H1 (cell line): Measurements from ENCODE around the gene PFKP. TPM values are rescaled to one million over a fixed set of nuclear protein-coding genes. Genes with fewer than 3 reads are reported as not detected.

Experiments
- CHD1 ChIP-seq: IDR thresholded peaks from 2 replicates; pipeline ENCODE4 v1.6.1; 2012; ENCODE audit warnings: low read depth, low read length, improper control_type of control experiment
- CREB1 ChIP-seq: IDR thresholded peaks from 2 replicates; pipeline ENCODE4 v1.6.1; 2012; ENCODE audit warnings: inconsistent platforms
- FOSL1 ChIP-seq: IDR thresholded peaks from 2 replicates; pipeline ENCODE4 v1.6.1; 2011; ENCODE audit warnings: mild to moderate bottlenecking, low read depth, low read length, moderate library complexity; ENCODE audit not compliant: insufficient read depth
- JUN ChIP-seq: IDR thresholded peaks from 2 replicates; pipeline ENCODE4 v1.6.1; 2011; ENCODE audit warnings: low read depth, mild to moderate bottlenecking, improper control_type of control experiment, low read length
- KDM5A ChIP-seq: fragments of 200-600 bp; IDR thresholded peaks from 2 replicates; pipeline ENCODE4 v1.7.1; 2012; ENCODE audit warnings: mild to moderate bottlenecking, low read length, inconsistent platforms, mixed read lengths
- POLR2AphosphoS5 ChIP-seq: IDR thresholded peaks from 2 replicates; pipeline ENCODE4 v1.6.1; 2011; ENCODE audit warnings: low read depth, low read length
- RNF2 ChIP-seq: fragments of 200-900, 300-1000 bp; sonication (generic); IDR thresholded peaks from 2 replicates; pipeline ENCODE4 v1.7.1; 2016; ENCODE audit warnings: borderline replicate concordance, low read depth, mild to moderate bottlenecking, antibody characterized with exemption, low read length; ENCODE audit not compliant: poor library complexity, severe bottlenecking; ENCODE audit errors: missing control alignments
- SIX5 ChIP-seq: IDR thresholded peaks from 2 replicates; pipeline ENCODE4 v1.6.1; 2011; ENCODE audit warnings: mild to moderate bottlenecking, low read depth, low read length
- polyA plus RNA-seq, 7 experiments: library from polyadenylated mRNA; depleted of rRNA in 3 of 7; stranded (reverse) in 5 of 7; unstranded in 2 of 7; fragments of >200 nt in 5 of 7; fragments of 200-250 nt in 2 of 7; gene quantifications; 1 replicate in 5 of 7; 2 replicates in 1 of 7; 4 replicates in 1 of 7; pipeline versions ENCODE4 v1.2.1 to v1.2.3, GENCODE V29; 2011 to 2013; ENCODE audit warnings: missing spikeins in 2 of 7, mixed read lengths in 2 of 7
- total RNA-seq: library from RNA; stranded (reverse); fragmentation: NEBNext Ultra II Directional; extraction: Animal tissue kit (Norgen Biotek cat#: 25700); gene quantifications from 2 replicates; pipeline ENCODE4 v1.2.1, GENCODE V29; 2021
- TF ChIP-seq, protein P1 (sequence below): IDR thresholded peaks from 2 replicates; pipeline ENCODE4 v1.6.1; 2012; ENCODE audit warnings: inconsistent platforms
- TF ChIP-seq, protein P2 (sequence below): IDR thresholded peaks from 2 replicates; pipeline ENCODE4 v1.6.1; 2012; ENCODE audit warnings: inconsistent platforms

Gene PFKP
- total and polyA plus RNA-seq, 2 of the 8 experiments (the other 6 are each of a cell fraction or from before 2014, with no cell fraction given), result 51.2 to 128 TPM

DNA sequence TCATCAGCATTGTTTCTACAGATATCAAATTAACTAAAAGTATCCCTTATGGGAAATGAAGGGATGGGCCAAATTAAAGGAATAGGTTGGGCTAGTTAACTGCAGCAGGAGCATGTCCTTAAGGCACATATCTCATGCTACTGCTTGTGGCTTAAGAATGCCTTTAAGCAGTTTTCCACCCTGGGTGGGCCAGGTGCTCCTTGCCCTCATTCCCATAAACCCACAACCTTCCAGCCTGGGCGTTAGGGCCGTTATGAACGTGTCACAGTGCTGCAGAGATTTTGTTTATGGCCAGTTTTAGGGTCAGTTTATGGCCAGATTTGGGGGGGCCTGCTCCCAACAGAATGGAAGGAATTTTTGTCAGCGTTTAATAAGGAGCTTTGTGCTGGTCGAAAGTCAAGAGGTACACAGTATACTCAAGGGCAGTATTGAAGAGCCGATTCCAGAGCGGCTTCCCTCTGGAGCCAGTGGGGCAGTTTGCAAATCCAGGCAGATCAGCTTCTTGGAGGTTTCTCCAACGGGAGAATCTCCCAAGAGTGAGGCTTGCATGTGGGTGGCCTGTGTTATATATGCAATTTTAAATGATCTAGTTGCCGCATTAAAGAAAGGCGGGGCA is 7.7 kb downstream of the PFKP start (continued):
- TF ChIP-seq POLR2AphosphoS5, result no peak
- TF ChIP-seq KDM5A, result no peak
- no peak for TF ChIP-seq CHD1
- TF ChIP-seq SIX5, result no peak
- no peak for TF ChIP-seq RNF2
- TF ChIP-seq, protein P1, sequence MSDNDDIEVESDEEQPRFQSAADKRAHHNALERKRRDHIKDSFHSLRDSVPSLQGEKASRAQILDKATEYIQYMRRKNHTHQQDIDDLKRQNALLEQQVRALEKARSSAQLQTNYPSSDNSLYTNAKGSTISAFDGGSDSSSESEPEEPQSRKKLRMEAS, result no peak
- TF ChIP-seq JUN, result no peak
- TF ChIP-seq CREB1, result no peak
- TF ChIP-seq FOSL1, result no peak
- TF ChIP-seq, protein P2, sequence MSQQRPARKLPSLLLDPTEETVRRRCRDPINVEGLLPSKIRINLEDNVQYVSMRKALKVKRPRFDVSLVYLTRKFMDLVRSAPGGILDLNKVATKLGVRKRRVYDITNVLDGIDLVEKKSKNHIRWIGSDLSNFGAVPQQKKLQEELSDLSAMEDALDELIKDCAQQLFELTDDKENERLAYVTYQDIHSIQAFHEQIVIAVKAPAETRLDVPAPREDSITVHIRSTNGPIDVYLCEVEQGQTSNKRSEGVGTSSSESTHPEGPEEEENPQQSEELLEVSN, result no peak
